H4 (cell line): ENCODE measurements around the gene ARSG. TPM values are rescaled to one million over a fixed set of nuclear protein-coding genes. Genes with fewer than 3 reads are reported as not detected.
"Not testable (repeated sequence)": the region's sequence is repeated elsewhere in the genome, so short reads cannot be mapped to it uniquely, and the experiment has no call there.

ENCODE experiments used
- DNase-seq: peaks from one replicate; pipeline ENCODE4 v3.0.0-alpha.2; 2015; ENCODE audit warnings: low spot score
- total RNA-seq: library from RNA; depleted of rRNA; stranded (reverse); fragments of >200 nt; shearing (Covaris generic); gene quantifications from 2 replicates; pipeline ENCODE4 v1.2.3, GENCODE V29; 2014

ARSG gene
- total RNA-seq, 1 experiment from 2014 or later, result 5.9 TPM

DNA sequence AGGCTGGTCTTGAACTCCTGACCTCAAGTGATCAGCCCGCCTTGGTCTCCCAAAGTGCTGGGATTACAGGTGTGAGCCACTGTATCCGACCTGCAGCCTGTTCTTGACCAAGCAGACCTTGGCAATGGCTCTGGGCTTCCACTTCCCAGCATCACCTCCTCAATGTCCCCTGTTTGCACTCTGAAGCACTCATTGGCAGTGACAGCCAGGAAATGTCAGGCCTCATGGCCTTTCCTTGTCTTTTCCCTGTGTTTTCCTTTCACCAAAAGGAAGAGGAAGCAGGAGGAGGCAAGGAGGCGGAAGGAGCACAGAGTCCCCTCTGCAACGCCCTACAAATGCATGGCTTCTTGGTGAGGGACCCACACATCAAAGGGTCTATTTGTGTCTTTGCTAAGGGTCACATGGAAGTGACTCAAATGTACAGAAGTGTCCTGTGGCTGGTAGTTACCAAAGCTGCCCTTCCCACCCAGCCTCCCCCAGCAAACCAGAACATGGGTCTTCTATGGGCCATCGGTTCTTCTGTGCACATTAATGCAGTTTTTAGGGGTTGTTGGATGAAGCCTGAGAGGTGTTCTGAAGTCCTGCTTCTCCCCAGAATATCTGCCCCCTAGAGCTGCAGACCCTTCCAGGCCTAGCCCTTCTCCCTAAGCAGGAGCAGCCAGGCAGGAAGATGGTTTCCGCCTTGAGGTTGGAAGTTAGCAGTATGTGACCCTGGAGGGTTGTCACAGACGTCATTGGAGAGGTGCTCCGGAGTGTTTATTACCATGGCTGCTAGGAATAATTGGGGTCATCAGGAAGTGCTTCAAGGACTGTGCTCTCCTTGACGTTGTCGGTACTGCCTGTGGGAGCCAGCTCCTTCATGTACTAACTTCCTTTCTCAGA, 105.2 kb downstream of the ARSG start:
- no peak for DNase-seq

DNA sequence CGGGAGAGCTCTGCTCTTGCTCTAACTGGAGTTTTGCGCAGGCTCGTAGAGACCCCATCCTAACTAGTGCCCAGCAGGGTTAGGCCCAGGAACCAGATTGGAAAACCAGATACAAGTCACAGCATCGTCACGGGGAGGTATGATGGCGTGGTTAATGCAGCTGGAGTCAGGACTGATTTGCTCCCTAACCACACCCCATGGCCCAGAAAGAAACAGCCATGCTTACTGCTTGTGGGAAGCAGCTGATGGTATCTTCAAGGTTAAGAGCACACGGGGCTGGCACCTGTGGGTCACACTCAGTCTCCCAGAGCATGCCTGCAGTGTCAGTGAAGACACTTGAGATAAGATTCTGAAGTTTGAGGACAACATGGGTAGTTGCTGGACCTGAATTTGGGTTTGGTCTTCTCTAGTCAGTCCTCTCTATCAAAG, 105.8 kb downstream of the ARSG start:
- DNase-seq, result no peak

DNA sequence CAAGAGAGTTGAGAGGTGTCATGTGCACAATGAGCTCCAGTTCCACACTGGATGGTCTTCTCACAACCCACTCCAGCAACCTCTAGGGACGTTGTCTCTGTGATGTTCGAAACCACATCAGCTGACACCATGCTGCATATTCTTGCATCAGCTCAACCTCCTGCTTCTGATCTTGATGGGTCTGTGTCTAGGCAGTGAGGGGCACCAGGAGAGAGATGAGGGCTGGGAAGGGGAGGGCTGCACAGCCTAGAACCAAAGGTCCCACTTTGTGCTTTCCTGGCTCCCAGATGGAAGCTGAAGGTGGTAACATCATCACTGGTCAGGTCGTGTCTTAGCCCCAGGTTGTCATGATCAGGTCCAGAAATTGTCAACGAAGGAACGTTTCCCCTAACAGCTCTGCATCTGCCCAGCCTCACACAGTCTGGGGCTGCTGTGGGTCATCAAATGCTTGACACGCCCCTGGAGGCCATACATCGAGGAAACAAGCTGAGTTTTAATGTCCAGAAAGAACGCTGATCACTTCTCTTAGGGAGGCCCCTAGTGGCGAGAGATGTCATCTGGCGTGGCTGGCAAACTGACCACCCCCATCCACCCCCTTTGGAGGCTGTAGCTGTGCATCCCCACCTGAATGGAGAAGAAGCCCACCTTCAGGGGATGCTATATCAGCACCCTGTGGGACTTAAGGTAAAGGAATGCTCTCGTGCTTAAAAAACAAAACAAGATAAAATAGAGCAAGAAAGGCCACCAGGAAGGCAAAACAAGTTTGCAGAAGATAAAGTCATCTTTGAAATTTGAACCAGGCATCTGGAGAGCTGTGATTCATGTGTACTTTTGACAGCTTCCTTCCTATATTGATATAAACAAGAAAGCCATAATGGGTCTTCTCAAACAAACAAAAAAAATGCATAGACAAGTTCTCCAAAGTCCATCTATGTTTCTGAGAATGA, 107.7 kb downstream of the ARSG start:
- peak; percentile 78 for DNase-seq

DNA sequence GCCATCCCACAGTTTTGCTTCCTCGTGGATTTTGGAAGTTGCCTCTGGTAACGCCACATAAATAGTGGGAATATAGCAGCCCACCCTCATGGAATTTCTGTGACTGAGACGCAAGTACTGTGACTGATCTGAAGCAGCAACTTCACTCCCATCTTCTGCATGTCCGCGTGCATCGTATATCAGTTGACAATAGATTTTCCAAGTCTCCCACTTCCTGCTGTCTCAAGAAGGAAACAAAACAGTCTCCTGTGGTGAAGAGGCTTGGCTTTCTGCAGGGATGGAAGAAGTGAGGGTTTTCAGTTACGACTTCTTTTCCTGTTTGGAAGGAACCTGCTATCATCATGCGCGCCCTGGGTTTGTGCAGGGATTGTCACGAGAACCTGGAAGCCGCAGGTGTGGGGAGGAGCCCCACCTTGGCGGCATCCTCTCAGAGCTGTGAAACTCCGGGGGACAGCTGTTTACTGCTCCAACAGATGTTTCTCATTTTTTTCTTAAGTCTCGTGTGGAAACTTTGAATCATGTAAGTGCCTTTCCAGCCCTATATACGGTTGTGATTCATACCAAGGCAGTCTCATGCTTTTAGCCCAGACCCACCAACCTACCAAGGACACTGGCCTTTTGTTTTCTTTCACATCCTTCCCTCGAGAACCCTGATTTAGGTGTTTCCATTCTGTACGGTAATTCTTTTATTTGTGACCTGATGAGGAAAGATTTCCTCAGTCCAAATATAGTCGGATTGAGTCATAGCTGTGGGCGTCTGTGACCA, 108.5 kb downstream of the ARSG start:
- peak; percentile 70 for DNase-seq

DNA sequence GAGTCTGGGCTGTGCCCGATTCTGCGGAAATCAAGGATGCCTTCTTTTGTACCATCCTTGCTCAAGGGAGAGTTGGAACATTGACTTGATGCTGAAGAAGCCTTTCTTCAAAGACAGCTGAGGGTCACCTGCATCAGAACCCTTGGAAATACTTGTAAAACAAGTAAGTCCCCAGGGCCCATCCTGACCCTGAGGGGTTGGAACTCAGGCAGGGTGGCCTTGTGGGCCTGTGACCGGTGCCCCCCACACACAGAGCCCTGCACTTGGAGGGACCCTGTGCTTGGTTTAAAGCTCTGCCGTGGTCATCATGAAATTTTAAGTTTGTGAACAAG, 109.1 kb downstream of the ARSG start:
- DNase-seq, result no peak

DNA sequence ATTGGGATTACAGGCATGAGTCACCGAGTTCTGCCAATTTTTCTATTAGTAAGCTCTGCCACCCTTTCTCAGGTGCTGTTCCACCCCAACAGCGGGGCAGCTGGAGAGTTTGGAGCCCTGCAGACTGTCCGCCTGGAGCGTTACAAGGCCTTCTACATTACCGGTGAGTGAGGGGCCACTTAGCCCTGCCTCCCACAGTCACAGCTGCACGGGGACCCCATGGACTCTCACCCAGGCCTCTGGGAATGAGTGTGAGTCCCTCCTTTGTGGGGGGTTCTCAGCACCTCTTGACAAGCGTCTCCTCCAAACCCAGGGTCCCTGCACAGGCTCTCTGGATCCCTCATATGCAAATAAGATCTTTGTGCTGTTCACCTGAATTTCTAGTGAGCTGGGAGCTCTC, 110.0 kb downstream of the ARSG start:
- no peak for DNase-seq

DNA sequence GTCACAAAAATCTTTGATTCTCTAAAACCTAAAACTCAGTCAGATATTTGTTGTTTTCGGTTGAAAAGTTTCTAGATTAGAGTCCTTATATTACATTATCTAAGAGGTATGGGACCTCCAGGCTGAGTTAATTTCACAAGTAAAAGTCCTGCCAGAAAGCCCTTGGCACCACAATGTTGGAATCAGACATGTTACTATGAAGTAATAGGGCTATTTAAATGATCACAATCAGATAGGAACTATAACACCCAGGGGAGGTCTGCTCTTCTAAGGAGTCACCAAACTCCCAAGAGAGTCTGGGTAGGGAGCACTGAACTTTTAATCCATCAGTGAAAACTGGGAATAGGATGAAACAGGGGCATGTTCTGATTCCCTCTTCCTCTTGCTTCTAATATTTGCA, 111.8 kb downstream of the ARSG start:
- no peak for DNase-seq

DNA sequence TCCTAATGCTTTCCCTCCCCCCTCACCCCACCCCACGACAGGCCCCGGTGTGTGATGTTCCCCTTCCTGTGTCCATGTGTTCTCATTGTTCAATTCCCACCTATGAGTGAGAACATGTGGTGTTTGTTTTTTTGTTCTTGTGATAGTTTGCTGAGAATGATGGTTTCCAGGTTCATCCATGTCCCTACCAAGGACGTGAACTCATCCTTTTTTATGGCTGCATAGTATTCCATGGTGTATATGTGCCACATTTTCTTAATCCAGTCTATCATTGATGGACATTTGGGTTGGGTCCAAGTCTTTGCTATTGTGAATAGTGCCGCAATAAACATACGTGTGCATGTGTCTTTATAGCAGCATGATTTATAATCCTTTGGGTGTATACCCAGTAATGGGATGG, 112.5 kb downstream of the ARSG start:
- not testable (repeated sequence) for DNase-seq

DNA sequence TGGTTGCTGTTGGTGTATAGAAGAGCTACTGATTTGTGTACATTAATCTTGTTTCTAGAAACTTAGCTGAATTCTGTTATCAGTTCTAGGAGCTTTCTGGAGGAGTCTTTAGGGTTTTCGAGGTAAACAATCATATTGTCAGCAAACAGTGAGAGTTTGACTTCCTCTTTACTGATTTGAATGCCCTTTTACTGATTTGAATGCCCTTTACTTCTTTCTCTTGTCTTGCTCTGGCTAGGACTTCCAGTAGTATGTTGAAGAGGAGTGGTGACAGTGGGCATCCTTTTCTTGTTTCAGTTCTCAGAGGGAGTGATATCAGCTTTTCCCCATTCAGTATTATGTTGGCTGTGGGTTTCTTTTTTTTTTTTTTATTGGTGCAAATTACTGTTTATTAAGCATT, 116.4 kb downstream of the ARSG start:
- DNase-seq, result not testable (repeated sequence)

DNA sequence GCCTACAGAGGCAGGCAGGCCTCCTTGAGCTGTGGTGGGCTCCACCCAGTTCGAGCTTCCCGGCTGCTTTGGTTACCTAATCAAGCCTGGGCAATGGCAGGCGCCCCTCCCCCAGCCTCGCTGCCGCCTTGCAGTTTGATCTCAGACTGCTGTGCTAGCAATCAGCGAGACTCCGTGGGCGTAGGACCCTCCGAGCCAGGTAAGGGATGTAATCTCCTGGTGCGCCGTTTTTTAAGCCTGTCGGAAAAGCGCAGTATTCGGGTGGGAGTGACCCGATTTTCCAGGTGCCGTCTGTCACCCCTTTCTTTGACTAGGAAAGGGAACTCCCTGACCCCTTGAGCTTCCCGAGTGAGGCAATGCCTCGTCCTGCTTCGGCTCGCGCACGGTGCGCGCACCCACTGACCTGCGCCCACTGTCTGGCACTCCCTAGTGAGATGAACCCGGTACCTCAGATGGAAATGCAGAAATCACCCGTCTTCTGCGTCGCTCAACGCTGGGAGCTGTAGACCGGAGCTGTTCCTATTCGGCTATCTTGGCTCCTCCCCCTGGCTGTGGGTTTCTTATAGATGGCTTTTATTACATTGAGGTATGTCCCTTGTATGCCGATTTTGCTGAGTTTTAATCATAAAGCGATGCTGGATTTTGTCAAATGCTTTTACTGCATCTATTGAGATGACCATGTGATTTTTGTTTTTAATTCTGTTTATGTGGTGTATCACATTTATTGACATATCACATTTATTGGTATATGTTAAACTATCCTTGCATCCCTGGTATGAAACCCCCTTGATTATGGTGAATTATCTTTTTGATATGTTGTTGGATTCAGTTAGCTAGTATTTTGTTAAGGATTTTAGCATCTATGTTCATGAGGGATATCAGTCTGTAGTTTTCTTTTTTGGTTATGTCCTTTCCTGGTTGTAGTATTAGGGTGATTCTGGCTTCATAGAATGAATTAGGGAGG, 122.6 kb downstream of the ARSG start:
- DNase-seq, result not testable (repeated sequence)

DNA sequence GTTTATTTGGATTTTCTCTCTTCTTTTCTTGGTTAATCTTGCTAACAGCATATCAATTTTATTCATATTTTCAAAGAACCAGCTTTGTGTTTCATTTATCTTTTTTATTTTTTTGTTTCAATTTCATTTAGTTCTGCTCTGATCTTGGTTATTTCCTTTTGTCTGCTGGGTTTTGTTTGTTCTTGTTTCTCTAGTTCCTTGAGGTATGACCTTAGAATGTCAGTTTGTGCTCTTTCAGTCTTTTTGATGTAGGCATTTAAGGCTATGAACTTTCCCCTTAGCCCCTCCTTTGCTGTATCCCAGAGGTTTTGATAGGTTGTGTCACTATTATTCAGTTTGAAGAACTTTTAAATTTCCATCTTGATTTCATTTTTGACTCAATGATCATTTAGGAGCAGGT, 123.6 kb downstream of the ARSG start:
- DNase-seq, result not testable (repeated sequence)

DNA sequence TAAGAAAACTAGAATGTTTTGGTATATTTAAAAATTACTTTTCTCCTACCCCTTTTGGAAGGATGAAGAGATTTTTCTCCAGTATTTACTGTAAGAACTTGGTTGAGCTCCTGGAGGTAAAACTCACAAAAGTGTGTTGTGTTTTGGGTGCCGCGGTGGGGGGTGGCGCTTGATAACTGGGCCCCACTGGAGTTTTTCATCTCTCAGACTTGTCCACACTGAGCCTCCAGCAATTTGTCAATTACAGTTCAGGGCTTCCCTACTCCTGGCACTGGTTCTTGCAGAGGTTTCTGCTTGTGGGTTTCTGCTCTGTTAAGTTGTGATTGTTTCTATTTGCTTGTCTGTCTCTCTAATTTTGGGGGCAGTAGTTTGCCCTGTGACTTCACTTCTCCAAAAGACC, 126.0 kb downstream of the ARSG start:
- DNase-seq, result no peak

DNA sequence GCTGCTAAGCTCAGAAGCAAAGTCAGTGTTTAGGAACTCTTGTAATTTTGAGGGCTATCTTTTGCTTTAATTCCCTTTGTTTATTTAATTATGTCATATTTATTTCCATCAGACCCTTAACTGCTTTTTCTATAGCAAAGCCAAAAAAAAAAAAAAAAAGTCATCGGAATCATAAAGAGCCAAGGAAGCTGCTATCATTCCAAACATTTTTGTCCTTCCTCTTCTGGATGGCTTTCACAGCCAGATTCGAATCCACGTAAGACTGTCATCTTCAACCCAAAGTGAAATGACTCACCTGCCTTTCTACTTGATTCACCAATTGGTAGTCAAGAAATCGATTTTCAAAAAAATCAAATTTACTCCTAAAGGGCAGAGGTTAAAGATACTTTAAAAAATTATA, 127.6 kb downstream of the ARSG start:
- no peak for DNase-seq

DNA sequence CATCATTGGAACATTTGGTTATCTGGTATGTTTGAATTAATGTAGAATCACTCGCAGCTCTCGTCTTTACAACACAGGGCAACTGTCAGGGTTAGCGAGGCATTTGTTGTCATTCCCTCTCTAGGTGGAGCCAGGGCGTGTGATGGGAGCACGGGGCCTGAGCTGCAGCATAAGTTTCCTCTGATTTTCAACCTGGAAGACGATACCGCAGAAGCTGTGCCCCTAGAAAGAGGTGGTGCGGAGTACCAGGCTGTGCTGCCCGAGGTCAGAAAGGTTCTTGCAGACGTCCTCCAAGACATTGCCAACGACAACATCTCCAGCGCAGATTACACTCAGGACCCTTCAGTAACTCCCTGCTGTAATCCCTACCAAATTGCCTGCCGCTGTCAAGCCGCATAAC, 128.8 kb downstream of the ARSG start:
- DNase-seq, result peak; percentile 2

DNA sequence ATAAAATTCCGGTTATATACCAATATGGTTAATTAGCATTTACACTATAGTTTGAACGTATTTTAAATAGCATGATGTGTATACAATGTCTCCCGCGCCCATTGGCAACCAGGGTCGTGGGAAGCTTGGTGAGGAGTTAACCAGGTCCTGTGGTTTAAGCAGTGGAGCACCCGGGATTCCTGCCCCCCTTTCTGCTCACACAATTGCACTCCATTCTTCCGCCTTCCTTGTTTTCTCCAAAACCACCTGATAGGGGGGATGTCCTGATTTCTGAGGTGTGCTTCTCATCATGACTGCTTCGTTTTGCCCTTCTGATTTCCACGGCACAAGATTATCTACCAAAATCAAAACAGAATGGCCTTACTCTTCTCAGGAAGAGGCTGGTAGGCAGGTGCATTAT, 130.2 kb downstream of the ARSG start:
- no peak for DNase-seq

DNA sequence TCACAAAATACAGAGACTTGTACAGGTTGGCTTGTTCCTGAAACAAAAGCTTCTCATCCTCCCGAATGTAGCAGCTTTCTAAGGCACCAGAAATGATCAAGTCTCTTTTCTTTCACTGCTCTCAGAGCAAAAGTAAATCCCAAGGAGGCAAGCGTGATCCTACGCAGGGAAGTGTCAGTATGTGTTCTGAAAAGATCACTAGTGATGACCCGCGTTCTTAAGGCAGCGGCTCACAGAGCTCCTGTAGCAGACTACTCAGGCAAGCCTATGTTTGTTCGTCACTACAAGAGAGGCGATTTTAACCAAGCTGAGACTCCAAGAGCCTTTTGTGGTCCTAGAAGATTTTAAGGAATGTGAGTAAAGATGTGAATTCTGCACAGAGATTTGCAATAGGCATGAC, 131.5 kb downstream of the ARSG start:
- peak; percentile 2 for DNase-seq

DNA sequence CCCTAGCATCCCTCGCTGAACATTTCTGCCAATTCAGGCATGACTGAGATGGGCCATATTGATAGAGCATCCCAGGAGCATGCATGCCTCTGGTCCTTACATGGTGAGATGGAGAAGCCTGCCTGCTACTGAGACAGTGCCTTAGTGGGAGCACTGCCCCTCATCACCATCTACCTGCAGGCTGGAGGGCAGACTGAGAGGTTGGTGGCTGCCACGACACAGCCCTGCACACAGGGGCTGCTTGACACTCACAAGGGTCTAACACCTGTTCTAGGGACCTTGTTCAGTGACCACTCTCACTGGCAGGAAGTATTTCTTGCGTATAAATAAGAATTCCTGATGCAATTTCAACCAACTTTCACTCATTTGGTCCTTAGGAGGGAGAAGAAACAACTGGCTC, 132.0 kb downstream of the ARSG start:
- DNase-seq, result peak; percentile 1

DNA sequence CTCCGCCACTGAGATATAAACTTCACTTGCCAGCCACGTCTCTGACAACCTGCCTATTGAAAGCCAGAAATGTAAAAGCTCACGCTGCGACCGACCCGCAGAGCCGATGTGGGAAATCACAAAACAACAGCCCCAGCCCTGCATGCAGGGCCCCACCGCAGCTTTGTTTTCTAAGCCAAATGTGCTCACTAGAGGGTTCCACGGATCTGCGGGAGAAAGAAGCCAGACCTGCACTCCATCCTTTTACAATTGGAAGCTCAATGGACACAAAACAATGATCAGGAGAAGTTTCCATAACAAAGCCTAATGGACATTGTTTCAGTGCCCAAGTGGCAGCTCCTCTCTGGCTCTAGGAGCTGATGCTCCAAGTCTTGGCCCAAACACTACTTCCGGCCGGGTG, 132.9 kb downstream of the ARSG start:
- peak; percentile 1 for DNase-seq

DNA sequence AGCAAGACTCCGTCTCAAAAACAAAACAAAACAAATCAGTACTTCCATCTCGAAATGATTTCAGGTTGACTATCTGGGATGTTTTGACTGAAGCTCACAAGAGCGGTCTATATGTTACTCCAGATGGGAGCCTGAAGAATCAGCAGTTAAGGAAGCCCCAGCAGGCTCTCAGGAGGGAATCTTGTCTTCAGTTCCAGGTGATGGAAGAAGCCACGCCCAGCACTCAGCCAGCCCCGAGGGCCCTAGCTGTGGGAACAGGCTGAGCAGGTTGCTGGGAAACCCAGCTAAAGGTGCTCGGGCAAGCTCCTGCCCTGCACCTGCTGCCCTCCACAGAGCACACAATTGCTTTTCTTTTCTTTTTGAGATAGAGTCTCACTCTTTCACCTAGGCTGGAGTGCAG, 133.6 kb downstream of the ARSG start:
- DNase-seq, result peak; percentile 1

DNA sequence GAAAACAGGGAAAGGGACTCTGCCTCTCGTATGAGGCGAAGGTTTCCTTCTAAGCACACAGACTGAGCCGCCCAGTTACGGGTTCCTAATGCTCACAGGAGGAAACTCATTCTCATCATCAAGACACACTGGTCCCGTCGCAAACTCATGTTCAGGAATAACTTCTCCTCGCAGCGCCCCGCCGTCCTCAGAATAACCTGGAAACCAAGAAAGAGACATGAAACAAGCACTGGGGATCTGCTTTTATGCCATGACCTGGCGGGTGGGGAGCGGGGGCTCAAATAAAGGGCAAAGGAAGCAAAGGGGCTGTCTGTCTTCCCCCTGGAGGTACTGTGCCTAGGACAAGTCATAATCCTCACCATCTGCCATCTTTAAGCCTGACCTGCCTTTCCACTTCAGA, 134.7 kb downstream of the ARSG start:
- peak; percentile 2 for DNase-seq

DNA sequence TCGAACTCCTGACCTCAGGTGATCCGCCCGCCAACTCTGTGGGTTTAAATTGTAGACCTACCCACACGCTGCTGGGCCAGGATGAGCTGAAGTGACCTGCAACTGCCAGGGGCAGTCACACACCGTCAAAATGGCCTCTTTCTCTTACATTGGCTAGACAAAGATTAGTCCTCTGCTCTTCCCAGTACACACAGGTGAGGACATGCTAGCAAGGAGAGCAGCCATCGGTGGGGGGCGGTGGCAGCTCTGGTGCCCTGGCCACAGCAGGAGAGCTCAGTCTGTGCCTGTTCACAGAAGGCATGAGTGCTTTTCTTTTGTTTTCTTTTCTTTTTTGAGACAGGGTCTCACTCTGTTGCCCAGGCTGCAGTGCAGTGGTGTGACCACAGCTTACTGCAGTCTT, 136.3 kb downstream of the ARSG start:
- peak; percentile 1 for DNase-seq
